HepG2 (cell line): ENCODE results near the gene RPS13. TPM values are rescaled to one million over a fixed set of nuclear protein-coding genes. Genes with fewer than 3 reads are reported as not detected.

Experiments used
- AGO2 ChIP-seq: fragments of 200-400 bp; formaldehyde crosslinking; optimal IDR thresholded peaks from 2 replicates; pipeline ENCODE3; 2017; ENCODE audit warnings: mild to moderate bottlenecking, low read depth, low read length, moderate library complexity
- GFI1 ChIP-seq: sonication (generic); formaldehyde crosslinking; IDR thresholded peaks from 2 replicates; pipeline ENCODE4 v1.5.0; 2020; ENCODE audit warnings: missing genetic modification reagents, mild to moderate bottlenecking, borderline replicate concordance
- HOXD1 ChIP-seq: sonication (generic); formaldehyde crosslinking; IDR thresholded peaks from 2 replicates; pipeline ENCODE4 v1.5.0; 2020; ENCODE audit warnings: missing genetic modification reagents
- KDM5A ChIP-seq: fragments of 200-600 bp; sonication (generic); IDR thresholded peaks from 2 replicates; pipeline ENCODE4 v1.7.0; 2018; ENCODE audit warnings: antibody characterized with exemption, mild to moderate bottlenecking, low read length, borderline replicate concordance
- NFE2L1 ChIP-seq: sonication (generic); formaldehyde crosslinking; IDR thresholded peaks from 2 replicates; pipeline ENCODE4 v1.4.0; 2020; ENCODE audit warnings: missing genetic modification reagents, mild to moderate bottlenecking, borderline replicate concordance
- NONO ChIP-seq, 2 experiments: fragments of 450-650 bp in 1 of 2; sonication (generic) in 1 of 2; formaldehyde crosslinking in 1 of 2; IDR thresholded peaks in 1 of 2; conservative IDR thresholded peaks in 1 of 2; 2 replicates each; pipeline versions ENCODE4 v1.6.1 to v1.8.0; 2017 to 2022; ENCODE audit warnings: mild to moderate bottlenecking in 1 of 2, missing genetic modification reagents in 1 of 2, moderate library complexity in 1 of 2
- NR1H2 ChIP-seq: sonication (generic); formaldehyde crosslinking; IDR thresholded peaks from 2 replicates; pipeline ENCODE4 v1.8.1; 2022; ENCODE audit warnings: low read depth, missing genetic modification reagents, borderline replicate concordance
- SMAD1 ChIP-seq: sonication (generic); formaldehyde crosslinking; IDR thresholded peaks from 2 replicates; pipeline ENCODE4 v1.4.0; 2020; ENCODE audit warnings: missing genetic modification reagents, low read depth, mild to moderate bottlenecking, borderline replicate concordance
- ZBTB38 ChIP-seq: sonication (generic); formaldehyde crosslinking; IDR thresholded peaks from 2 replicates; pipeline ENCODE4 v1.5.1; 2020; ENCODE audit warnings: mild to moderate bottlenecking, missing genetic modification reagents
- ZFP36L2 ChIP-seq: sonication (generic); formaldehyde crosslinking; IDR thresholded peaks from 2 replicates; pipeline ENCODE4 v1.4.0; 2020; ENCODE audit warnings: missing genetic modification reagents
- ZFP62 ChIP-seq: sonication (generic); formaldehyde crosslinking; IDR thresholded peaks from 2 replicates; pipeline ENCODE4 v1.4.0; 2020; ENCODE audit warnings: missing genetic modification reagents
- ZNF232 ChIP-seq: sonication (generic); formaldehyde crosslinking; IDR thresholded peaks from 2 replicates; pipeline ENCODE4 v1.4.0; 2020; ENCODE audit warnings: missing genetic modification reagents, borderline replicate concordance
- ZNF234 ChIP-seq: sonication (generic); formaldehyde crosslinking; conservative IDR thresholded peaks from 2 replicates; pipeline ENCODE4 v1.5.1; 2020; ENCODE audit warnings: mild to moderate bottlenecking, missing genetic modification reagents
- ZNF326 ChIP-seq: sonication (generic); formaldehyde crosslinking; IDR thresholded peaks from 2 replicates; pipeline ENCODE4 v1.4.0; 2020; ENCODE audit warnings: missing genetic modification reagents, borderline replicate concordance
- ZNF430 ChIP-seq: sonication (generic); formaldehyde crosslinking; IDR thresholded peaks from 2 replicates; pipeline ENCODE4 v1.9.0; 2021; ENCODE audit warnings: mild to moderate bottlenecking, missing genetic modification reagents
- ZNF484 ChIP-seq: sonication (generic); formaldehyde crosslinking; IDR thresholded peaks from 2 replicates; pipeline ENCODE4 v1.5.1; 2020; ENCODE audit warnings: mild to moderate bottlenecking, low read depth, missing genetic modification reagents, borderline replicate concordance
- ZNF768 ChIP-seq: sonication (generic); formaldehyde crosslinking; IDR thresholded peaks from 2 replicates; pipeline ENCODE4 v1.4.0; 2020; ENCODE audit warnings: missing genetic modification reagents
- ZNF772 ChIP-seq: sonication (generic); formaldehyde crosslinking; IDR thresholded peaks from 2 replicates; pipeline ENCODE4 v1.5.0; 2020; ENCODE audit warnings: mild to moderate bottlenecking, missing genetic modification reagents
- ZNF788 ChIP-seq: sonication (generic); formaldehyde crosslinking; IDR thresholded peaks from 2 replicates; pipeline ENCODE4 v1.5.0; 2020; ENCODE audit warnings: mild to moderate bottlenecking, missing genetic modification reagents, borderline replicate concordance
- ZNF891 ChIP-seq: sonication (generic); formaldehyde crosslinking; IDR thresholded peaks from 2 replicates; pipeline ENCODE4 v1.5.0; 2020; ENCODE audit warnings: mild to moderate bottlenecking, missing genetic modification reagents
- polyA plus RNA-seq, 8 experiments: library from polyadenylated mRNA; depleted of rRNA in 3 of 8; stranded (reverse) in 7 of 8; unstranded in 1 of 8; fragments of >200 nt; fragmentation: Illumina TruSeq in 4 of 8; extraction: Trizol in 4 of 8; gene quantifications; 2 replicates each; pipeline versions ENCODE4 v1.2.1 to v1.2.3, GENCODE V29; 2011 to 2016; ENCODE audit warnings: low read depth in 4 of 8, missing spikeins in 1 of 8, mixed read lengths in 1 of 8; ENCODE audit not compliant: insufficient read depth in 1 of 8
- total RNA-seq, 5 experiments: library from RNA; depleted of rRNA; stranded (reverse); fragments of >200 nt; fragmentation: Illumina TruSeq; extraction: Trizol; gene quantifications; 2 replicates each; pipeline ENCODE4 v1.2.3, GENCODE V29; 2016; ENCODE audit warnings: low read depth in 1 of 5
- TF ChIP-seq, protein P1 (sequence below): sonication (generic); formaldehyde crosslinking; IDR thresholded peaks from 2 replicates; pipeline ENCODE4 v1.5.1; 2020; ENCODE audit warnings: mild to moderate bottlenecking, missing genetic modification reagents, borderline replicate concordance
- TF ChIP-seq, protein P2 (sequence below): sonication (generic); formaldehyde crosslinking; IDR thresholded peaks from 2 replicates; pipeline ENCODE4 v1.9.0; 2022; ENCODE audit warnings: missing genetic modification reagents, mild to moderate bottlenecking, borderline replicate concordance
- TF ChIP-seq, protein P3 (sequence below): sonication (generic); formaldehyde crosslinking; IDR thresholded peaks from 2 replicates; pipeline ENCODE4 v1.8.0; 2022; ENCODE audit warnings: low read depth, missing genetic modification reagents
- TF ChIP-seq, protein P4 (sequence below): sonication (generic); formaldehyde crosslinking; IDR thresholded peaks from 2 replicates; pipeline ENCODE4 v1.4.0; 2020; ENCODE audit warnings: mild to moderate bottlenecking, missing genetic modification reagents

Gene RPS13
- total and polyA plus RNA-seq, 2 of the 13 experiments (the other 11 are each of a cell fraction or from before 2014, with no cell fraction given) = 1,542 to 2,245 TPM

DNA sequence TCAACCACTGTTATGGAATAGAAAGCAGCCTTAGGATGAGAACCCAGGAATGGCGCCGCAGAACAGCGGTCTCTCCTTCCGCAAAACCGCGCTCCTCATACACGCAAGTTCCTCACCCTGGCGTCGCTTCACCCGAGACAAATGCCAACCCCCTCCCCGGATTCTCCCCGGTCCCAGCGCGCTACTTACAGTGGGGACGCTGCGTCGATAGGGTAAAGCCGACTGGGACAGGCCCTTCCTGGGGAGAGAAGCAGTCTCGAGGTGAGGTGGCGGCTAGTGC is 287 bp downstream of the RPS13 start (continued):
- TF ChIP-seq NFE2L1 (CRISPR knock-in tag) (no peak), HOXD1 (CRISPR knock-in tag) (no peak), ZNF788 (CRISPR knock-in tag) (no peak), ZFP36L2 (CRISPR knock-in tag) (no peak), ZNF234 (CRISPR knock-in tag) (0 out of 2 replicates have a peak, but pooled peaks have one; percentile 72), ZNF772 (CRISPR knock-in tag) (peak; percentile 56; the same call in 1 of the 2 replicates), ZFP62 (CRISPR knock-in tag) (no peak), SMAD1 (CRISPR knock-in tag) (0 out of 2 replicates have a peak, but pooled peaks have one; percentile 15), AGO2 (peak; percentile 84), ZNF326 (CRISPR knock-in tag) (no peak), NR1H2 (0 out of 2 replicates have a peak, but pooled peaks have one; percentile 42), GFI1 (CRISPR knock-in tag) (0 out of 2 replicates have a peak, but pooled peaks have one; percentile 15), ZBTB38 (CRISPR knock-in tag) (0 out of 2 replicates have a peak, but pooled peaks have one; percentile 31), ZNF768 (CRISPR knock-in tag) (no peak), NONO (IDR thresholded peaks at IDR 0.05) (no peak), NONO (CRISPR knock-in tag; conservative IDR thresholded peaks at IDR 0.05) (no peak), ZNF430 (no peak), ZNF232 (CRISPR knock-in tag) (no peak), KDM5A (peak; percentile 61; the same call in 1 of the 2 replicates), ZNF484 (CRISPR knock-in tag) (0 out of 2 replicates have a peak, but pooled peaks have one; percentile 9), ZNF891 (CRISPR knock-in tag) (no peak)
- TF ChIP-seq, protein P1, sequence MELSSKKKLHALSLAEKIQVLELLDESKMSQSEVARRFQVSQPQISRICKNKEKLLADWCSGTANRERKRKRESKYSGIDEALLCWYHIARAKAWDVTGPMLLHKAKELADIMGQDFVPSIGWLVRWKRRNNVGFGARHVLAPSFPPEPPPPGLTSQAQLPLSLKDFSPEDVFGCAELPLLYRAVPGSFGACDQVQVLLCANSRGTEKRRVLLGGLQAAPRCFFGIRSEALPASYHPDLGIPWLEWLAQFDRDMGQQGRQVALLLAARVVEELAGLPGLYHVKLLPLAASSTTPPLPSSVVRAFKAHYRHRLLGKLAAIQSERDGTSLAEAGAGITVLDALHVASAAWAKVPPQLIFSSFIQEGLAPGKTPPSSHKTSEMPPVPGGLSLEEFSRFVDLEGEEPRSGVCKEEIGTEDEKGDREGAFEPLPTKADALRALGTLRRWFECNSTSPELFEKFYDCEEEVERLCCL (CRISPR knock-in tag) = no peak
- TF ChIP-seq, protein P2, sequence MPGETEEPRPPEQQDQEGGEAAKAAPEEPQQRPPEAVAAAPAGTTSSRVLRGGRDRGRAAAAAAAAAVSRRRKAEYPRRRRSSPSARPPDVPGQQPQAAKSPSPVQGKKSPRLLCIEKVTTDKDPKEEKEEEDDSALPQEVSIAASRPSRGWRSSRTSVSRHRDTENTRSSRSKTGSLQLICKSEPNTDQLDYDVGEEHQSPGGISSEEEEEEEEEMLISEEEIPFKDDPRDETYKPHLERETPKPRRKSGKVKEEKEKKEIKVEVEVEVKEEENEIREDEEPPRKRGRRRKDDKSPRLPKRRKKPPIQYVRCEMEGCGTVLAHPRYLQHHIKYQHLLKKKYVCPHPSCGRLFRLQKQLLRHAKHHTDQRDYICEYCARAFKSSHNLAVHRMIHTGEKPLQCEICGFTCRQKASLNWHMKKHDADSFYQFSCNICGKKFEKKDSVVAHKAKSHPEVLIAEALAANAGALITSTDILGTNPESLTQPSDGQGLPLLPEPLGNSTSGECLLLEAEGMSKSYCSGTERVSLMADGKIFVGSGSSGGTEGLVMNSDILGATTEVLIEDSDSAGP (CRISPR knock-in tag) = peak; percentile 67; the same call in 1 of the 2 replicates
- TF ChIP-seq, protein P3, sequence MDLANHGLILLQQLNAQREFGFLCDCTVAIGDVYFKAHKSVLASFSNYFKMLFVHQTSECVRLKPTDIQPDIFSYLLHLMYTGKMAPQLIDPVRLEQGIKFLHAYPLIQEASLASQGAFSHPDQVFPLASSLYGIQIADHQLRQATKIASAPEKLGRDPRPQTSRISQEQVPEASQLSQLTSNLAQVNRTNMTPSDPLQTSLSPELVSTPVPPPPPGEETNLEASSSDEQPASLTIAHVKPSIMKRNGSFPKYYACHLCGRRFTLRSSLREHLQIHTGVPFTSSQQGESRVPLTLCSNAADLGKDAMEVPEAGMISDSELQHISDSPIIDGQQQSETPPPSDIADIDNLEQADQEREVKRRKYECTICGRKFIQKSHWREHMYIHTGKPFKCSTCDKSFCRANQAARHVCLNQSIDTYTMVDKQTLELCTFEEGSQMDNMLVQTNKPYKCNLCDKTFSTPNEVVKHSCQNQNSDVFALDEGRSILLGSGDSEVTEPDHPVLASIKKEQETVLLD (CRISPR knock-in tag) = 0 out of 2 replicates have a peak, but pooled peaks have one; percentile 41
- TF ChIP-seq, protein P4, sequence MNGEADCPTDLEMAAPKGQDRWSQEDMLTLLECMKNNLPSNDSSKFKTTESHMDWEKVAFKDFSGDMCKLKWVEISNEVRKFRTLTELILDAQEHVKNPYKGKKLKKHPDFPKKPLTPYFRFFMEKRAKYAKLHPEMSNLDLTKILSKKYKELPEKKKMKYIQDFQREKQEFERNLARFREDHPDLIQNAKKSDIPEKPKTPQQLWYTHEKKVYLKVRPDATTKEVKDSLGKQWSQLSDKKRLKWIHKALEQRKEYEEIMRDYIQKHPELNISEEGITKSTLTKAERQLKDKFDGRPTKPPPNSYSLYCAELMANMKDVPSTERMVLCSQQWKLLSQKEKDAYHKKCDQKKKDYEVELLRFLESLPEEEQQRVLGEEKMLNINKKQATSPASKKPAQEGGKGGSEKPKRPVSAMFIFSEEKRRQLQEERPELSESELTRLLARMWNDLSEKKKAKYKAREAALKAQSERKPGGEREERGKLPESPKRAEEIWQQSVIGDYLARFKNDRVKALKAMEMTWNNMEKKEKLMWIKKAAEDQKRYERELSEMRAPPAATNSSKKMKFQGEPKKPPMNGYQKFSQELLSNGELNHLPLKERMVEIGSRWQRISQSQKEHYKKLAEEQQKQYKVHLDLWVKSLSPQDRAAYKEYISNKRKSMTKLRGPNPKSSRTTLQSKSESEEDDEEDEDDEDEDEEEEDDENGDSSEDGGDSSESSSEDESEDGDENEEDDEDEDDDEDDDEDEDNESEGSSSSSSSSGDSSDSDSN (CRISPR knock-in tag) = peak; percentile 76; the same call in 1 of the 2 replicates
